HEK293T (cell line): Measurements from ENCODE around the gene ZIC4.

Experiments used
- ARNT ChIP-seq: fragments of 450-650 bp; IDR thresholded peaks from 2 replicates; pipeline ENCODE4 v1.6.1; 2017; ENCODE audit warnings: mild to moderate bottlenecking
- BHLHE40 ChIP-seq: fragments of 450-650 bp; IDR thresholded peaks from 2 replicates; pipeline ENCODE4 v1.6.1; 2016; ENCODE audit warnings: mild to moderate bottlenecking, moderate library complexity, borderline replicate concordance
- ELF4 ChIP-seq: fragments of 450-650 bp; IDR thresholded peaks from 2 replicates; pipeline ENCODE4 v1.6.1; 2017; ENCODE audit warnings: antibody characterized with exemption
- FOXK2 ChIP-seq: fragments of 450-650 bp; IDR thresholded peaks from 2 replicates; pipeline ENCODE4 v1.6.1; 2016; ENCODE audit warnings: mild to moderate bottlenecking
- FOXM1 ChIP-seq: fragments of 450-650 bp; IDR thresholded peaks from 2 replicates; pipeline ENCODE4 v1.6.1; 2017; ENCODE audit warnings: mild to moderate bottlenecking, borderline replicate concordance
- L3MBTL2 ChIP-seq: fragments of 450-650 bp; conservative IDR thresholded peaks from 2 replicates; pipeline ENCODE4 v1.6.1; 2016; ENCODE audit warnings: mild to moderate bottlenecking
- SP1 ChIP-seq: fragments of 450-650 bp; IDR thresholded peaks from 2 replicates; pipeline ENCODE4 v1.6.1; 2017
- SUZ12 ChIP-seq: fragments of 450-650 bp; IDR thresholded peaks from 2 replicates; pipeline ENCODE4 v1.6.1; 2016; ENCODE audit warnings: mild to moderate bottlenecking
- TARDBP ChIP-seq: fragments of 450-650 bp; IDR thresholded peaks from 2 replicates; pipeline ENCODE4 v1.6.1; 2016

GRCh38 chr3:147377412-147378367, 28.7 kb downstream of the ZIC4 start:
- no peak for TF ChIP-seq BHLHE40
- no peak for TF ChIP-seq TARDBP
- TF ChIP-seq ARNT = no peak
- no peak for TF ChIP-seq FOXM1
- TF ChIP-seq ELF4 = no peak
- TF ChIP-seq SUZ12 = no peak
- no peak for TF ChIP-seq SP1
- no peak for TF ChIP-seq FOXK2
- no peak for TF ChIP-seq L3MBTL2
